ENCODE data around the gene NDUFS5.
"Not testable (repeated sequence)": the region's sequence is repeated elsewhere in the genome, so short reads cannot be mapped to it uniquely, and the experiment has no call there.

Gene NDUFS5

GRCh38 chr1:39006726-39007645, 19.2 kb upstream of the NDUFS5 start:
- no peak for DNase-seq
- in situ Hi-C loops (cut with HindIII; ENCODE audit: low pct_ligation_motif_present, low pct_unique_long_range_greater_than_20kb, low sequenced_read_pairs) = no loop called here

- in situ Hi-C loops (cut with HindIII; ENCODE audit: low pct_ligation_motif_present, low pct_unique_long_range_greater_than_20kb, low sequenced_read_pairs); DNase-seq: not testable (repeated sequence)
These were observed 11.2 kb upstream of the NDUFS5 start for GRCh38 chr1:39014956-39015355.

GRCh38 chr1:39016604-39017171, 9.5 kb upstream of the NDUFS5 start:
- DNase-seq = no peak
- in situ Hi-C loops (cut with HindIII; ENCODE audit: low pct_ligation_motif_present, low pct_unique_long_range_greater_than_20kb, low sequenced_read_pairs) = no loop called here

GRCh38 chr1:39017266-39017665, 8.9 kb upstream of the NDUFS5 start:
- in situ Hi-C loops (cut with HindIII; ENCODE audit: low pct_ligation_motif_present, low pct_unique_long_range_greater_than_20kb, low sequenced_read_pairs) = no loop called here

GRCh38 chr1:39020494-39020893, 5.7 kb upstream of the NDUFS5 start:
- in situ Hi-C loops (cut with HindIII; ENCODE audit: low pct_ligation_motif_present, low pct_unique_long_range_greater_than_20kb, low sequenced_read_pairs); DNase-seq: not testable (repeated sequence)

More at GRCh38 chr1:39017266-39017665, 8.9 kb upstream of the NDUFS5 start:
- DNase-seq = no peak

GRCh38 chr1:39021426-39021825, 4.7 kb upstream of the NDUFS5 start:
- peak; percentile 8 for DNase-seq
- in situ Hi-C loops (cut with HindIII; ENCODE audit: low pct_ligation_motif_present, low pct_unique_long_range_greater_than_20kb, low sequenced_read_pairs) = no loop called here

GRCh38 chr1:39023140-39023539, 3.0 kb upstream of the NDUFS5 start:
- DNase-seq = no peak
- in situ Hi-C loops (cut with HindIII; ENCODE audit: low pct_ligation_motif_present, low pct_unique_long_range_greater_than_20kb, low sequenced_read_pairs) = no loop called here

GRCh38 chr1:39026866-39027507, 837 bp downstream of the NDUFS5 start:
- in situ Hi-C loops (cut with HindIII; ENCODE audit: low pct_ligation_motif_present, low pct_unique_long_range_greater_than_20kb, low sequenced_read_pairs) = no loop called here
- no peak for DNase-seq

GRCh38 chr1:39034114-39034654, 8.0 kb downstream of the NDUFS5 start:
- no peak for DNase-seq
- in situ Hi-C loops (cut with HindIII; ENCODE audit: low pct_ligation_motif_present, low pct_unique_long_range_greater_than_20kb, low sequenced_read_pairs) = no loop called here

GRCh38 chr1:39036678-39037077, 10.5 kb downstream of the NDUFS5 start:
- no peak for DNase-seq
- in situ Hi-C loops (cut with HindIII; ENCODE audit: low pct_ligation_motif_present, low pct_unique_long_range_greater_than_20kb, low sequenced_read_pairs) = no loop called here

- in situ Hi-C loops (cut with HindIII; ENCODE audit: low pct_ligation_motif_present, low pct_unique_long_range_greater_than_20kb, low sequenced_read_pairs) = no loop called here
- DNase-seq = no peak
These were observed 17.4 kb downstream of the NDUFS5 start for GRCh38 chr1:39043513-39043912.

- in situ Hi-C loops (cut with HindIII; ENCODE audit: low pct_ligation_motif_present, low pct_unique_long_range_greater_than_20kb, low sequenced_read_pairs) = no loop called here
- no peak for DNase-seq
These were observed 18.6 kb downstream of the NDUFS5 start for GRCh38 chr1:39044762-39045161.

GRCh38 chr1:39045231-39045630, 19.1 kb downstream of the NDUFS5 start:
- no peak for DNase-seq
- in situ Hi-C loops (cut with HindIII; ENCODE audit: low pct_ligation_motif_present, low pct_unique_long_range_greater_than_20kb, low sequenced_read_pairs) = no loop called here

- in situ Hi-C loops (cut with HindIII; ENCODE audit: low pct_ligation_motif_present, low pct_unique_long_range_greater_than_20kb, low sequenced_read_pairs) = no loop called here
- DNase-seq = no peak
These were observed 20.6 kb downstream of the NDUFS5 start for GRCh38 chr1:39046613-39047210.

GRCh38 chr1:39047374-39048229, 21.5 kb downstream of the NDUFS5 start:
- peak; percentile 94 for DNase-seq
- in situ Hi-C loops (cut with HindIII; ENCODE audit: low pct_ligation_motif_present, low pct_unique_long_range_greater_than_20kb, low sequenced_read_pairs) = no loop called here

GRCh38 chr1:39048745-39049370, 22.7 kb downstream of the NDUFS5 start:
- DNase-seq = no peak
- in situ Hi-C loops (cut with HindIII; ENCODE audit: low pct_ligation_motif_present, low pct_unique_long_range_greater_than_20kb, low sequenced_read_pairs) = no loop called here

GRCh38 chr1:39050001-39050400, 23.9 kb downstream of the NDUFS5 start:
- in situ Hi-C loops (cut with HindIII; ENCODE audit: low pct_ligation_motif_present, low pct_unique_long_range_greater_than_20kb, low sequenced_read_pairs) = no loop called here

More at GRCh38 chr1:39050001-39050400, 23.9 kb downstream of the NDUFS5 start:
- no peak for DNase-seq

Measured in ACHN (cell line).